Left lobe of liver (tissue), 2 donors: ENCODE measurements around the gene TCEANC2. TPM values are rescaled to one million over a fixed set of nuclear protein-coding genes. Genes with fewer than 3 reads are reported as not detected.

Experiments used
- ATAC-seq: fragments of 200-7000 bp; cut with Tn5 transposase; one replicate; pipeline ENCODE4 v1.9.1; 2020; ENCODE audit warnings: mild to moderate bottlenecking, moderate library complexity
- DNase-seq: peaks from one replicate; pipeline ENCODE4 v3.0.0-alpha.2; 2020; ENCODE audit warnings: low spot score
- total RNA-seq: library from RNA; stranded (reverse); gene quantifications from one replicate; pipeline ENCODE4 v1.2.1, GENCODE V29; 2021
- donor health status: DM: no; HTN: no; CAD: no; lungs with moderate emphysema.
- donor health status: DM: no; HTN: yes; CAD: no.

The TCEANC2 gene
- total RNA-seq, 1 donor from 2014 or later, result 2.9 TPM

DNA sequence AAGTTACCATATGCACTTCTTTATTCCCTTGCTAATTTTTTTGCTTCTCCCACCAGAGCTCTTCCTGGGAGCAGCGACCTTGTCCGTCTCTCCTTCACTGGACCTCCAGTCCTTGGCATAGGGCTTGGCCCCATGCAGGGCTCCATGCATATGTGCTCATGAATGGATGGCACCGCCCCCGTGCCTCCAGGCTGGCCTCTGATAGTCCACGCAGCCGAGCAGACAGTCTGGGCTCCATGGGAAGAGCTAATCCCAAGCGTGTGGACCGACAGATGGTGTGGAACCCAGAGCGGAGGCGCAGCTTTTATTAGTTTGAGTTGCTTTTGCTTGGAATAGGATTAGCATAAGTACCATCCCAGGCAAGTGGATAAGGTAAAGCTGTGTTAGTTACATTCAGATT, 57.6 kb downstream of the TCEANC2 start:
- ATAC-seq (no peak), DNase-seq (peak; percentile 23)

GRCh38 chr1:54111624-54112023, 58.2 kb downstream of the TCEANC2 start:
- ATAC-seq (no peak), DNase-seq (peak; percentile 30)

- ATAC-seq (no peak), DNase-seq (peak; percentile 24)
Measured at GRCh38 chr1:54112027-54112426, 58.6 kb downstream of the TCEANC2 start.

DNA sequence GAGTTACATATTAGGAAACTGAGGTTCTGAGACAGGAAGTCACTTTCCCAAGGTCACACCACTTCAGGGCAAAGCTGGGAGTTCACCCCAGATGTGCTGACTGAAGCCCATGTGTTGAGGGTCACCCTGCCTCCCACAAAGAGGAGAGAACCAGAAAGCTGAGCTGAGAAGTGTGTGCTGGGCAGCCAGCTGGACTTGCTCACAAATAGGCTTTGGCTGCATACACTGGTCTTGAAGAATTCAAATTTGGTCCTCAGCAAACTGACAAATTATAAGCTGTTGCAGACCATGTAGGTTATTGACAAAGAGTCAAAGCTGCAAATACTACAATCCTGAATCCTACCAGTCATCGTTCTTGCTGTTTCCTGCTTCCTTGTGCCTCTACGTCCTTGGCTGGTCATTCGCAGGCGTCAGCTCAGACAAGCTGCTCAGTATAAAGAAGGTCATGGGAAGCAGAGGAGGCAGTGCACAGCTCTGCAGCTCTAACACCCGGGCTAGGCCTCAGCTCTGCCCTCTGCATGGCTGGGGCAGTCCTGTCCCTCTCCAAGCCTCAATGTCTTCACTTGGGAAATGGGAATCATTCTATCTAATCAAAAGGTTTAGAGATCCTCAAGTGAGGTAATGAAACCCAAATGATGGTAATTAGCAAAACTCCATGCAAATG, 59.4 kb downstream of the TCEANC2 start:
- DNase-seq (peak; percentile 24), ATAC-seq (no peak)

DNA sequence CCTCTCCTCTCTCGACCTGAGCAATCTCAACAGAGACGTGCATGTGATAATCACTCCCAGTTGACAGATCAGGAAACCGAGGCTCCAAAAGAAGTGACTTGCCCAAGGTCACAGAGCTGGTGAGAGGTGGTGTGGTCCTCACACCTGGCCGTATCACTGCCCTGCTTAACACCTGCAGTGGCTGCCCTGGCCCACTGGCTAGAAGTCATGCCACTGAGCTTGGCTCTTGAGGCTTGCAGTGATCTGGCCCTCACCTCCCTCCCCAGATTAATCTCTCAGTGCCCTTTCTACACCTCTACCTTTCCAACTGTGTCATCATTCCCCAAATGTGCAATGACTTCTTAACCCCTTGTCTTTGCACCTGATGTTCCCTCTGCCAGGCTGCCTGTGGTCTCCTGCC, 60.6 kb downstream of the TCEANC2 start:
- ATAC-seq (no peak), DNase-seq (no peak)

DNA sequence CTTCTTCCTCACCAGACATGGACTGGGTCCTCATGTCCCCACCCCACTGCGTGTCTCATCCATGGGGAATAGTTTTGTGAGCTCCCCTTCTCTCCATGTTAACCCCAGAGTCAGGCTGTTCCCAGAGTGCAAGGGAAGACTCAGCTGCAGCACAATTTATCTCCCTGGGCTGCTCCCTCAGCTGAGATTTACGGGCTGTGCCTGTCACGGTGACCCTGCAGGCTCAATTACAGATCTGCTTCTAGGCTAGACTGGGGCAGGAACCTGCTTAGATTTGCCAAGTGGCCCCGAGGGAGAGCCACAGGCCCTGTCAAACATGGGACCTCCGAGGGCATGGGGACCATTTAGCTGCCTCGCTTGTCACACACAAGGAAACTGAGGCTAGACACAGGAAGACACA, 61.5 kb downstream of the TCEANC2 start:
- no peak for DNase-seq
- no peak for ATAC-seq

DNA sequence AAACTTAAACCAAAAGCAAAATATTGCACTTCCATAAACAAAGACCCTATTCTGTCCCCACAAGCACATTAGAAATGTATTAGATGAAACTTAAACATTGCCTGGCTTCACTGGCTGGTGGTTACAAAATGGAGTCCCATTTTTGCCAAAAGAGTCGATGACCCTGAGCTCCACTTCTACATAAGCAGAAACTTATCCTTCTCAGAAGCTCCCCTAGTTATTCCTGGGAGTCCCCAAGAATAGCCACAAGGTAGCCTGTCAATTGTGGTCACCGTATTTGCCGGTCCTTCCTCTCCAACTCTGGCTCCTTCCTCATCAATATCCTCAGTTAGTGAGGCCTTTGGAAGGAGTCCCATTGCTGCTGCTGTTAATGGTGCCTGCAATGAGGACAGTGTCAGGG, 62.1 kb downstream of the TCEANC2 start:
- ATAC-seq (no peak), DNase-seq (no peak)

DNA sequence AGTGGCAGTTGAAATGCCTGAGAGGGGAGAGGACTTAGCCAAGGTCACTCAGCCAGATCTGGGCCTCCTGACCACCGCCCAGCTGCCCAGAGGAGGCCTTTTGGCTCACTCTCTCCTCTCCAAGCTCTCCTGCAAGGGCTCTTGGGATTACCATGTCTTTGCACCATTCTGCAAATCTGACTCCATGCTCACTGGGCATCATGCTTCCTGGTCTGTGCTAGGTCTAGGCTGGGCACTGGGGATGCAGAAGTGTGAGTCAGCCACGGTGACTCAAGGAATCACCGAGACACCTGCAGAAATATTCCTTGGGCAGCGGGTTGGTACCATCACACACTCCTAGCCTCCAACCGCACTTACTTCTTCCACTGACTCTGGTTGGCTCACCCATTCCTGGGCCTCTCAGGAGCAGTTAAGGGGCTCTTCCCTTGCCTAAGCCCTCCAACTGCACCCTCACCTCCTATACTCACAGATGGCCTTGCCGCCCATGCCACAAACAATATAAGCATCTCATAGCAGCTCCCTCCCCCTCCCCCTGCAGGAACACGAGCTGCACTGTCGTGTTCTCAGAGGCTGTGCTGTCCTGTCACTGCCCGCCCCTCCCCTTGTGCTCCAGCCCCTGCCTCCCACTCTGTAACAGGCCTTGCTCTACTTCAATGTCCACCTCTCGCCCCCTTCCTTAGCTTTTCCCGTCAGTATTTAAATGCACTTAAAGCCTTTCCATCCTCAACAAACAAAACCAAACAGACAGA, 64.6 kb downstream of the TCEANC2 start:
- ATAC-seq, result no peak
- no peak for DNase-seq

DNA sequence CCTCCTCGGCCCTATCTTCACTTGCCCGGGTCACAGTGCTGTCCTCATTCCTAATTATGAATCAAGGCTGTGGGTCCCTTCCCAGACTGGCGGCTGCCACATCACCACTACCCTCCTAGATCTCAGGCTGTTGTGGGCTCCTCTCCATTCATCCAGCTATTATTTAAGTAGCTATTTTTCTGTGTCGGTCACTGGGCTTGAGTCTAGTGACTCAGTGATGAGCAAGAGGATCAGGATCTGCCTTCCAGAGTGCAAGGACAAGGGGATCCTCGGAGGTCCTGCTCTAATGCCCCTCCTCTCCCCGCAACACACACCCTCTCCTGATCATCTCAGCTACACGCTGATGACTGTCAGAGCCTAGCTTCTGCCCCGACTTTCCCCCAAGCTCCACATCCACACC, 65.3 kb downstream of the TCEANC2 start:
- no peak for ATAC-seq
- no peak for DNase-seq

DNA sequence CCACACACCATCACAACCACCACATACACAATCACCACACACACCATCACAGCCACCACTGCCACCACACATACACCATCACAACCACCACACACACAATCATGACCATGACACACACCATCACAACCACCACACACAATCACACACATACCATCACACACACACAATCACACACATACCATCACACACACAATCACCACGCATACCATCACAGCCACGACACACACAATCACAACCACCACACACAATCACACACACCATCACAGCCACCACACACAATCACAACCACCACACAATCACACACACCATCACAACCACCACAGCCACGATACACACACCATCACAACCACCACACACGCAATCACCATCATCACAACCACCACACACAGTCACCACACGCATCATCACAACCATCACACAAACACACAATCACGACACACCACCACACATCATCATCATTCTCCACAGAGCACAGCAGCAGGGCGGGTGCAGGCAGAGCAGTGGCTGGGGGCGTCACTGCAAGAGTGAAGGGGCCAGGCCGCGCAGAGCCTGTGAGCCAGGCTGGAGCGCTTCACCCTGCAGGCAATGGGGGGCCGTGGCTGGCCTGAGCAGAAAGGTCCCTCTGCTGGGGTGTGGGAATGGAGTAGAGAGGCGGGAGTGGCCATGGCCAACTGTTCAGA, 66.8 kb downstream of the TCEANC2 start:
- ATAC-seq (no peak), DNase-seq (no peak)

GRCh38 chr1:54120698-54121481, 67.5 kb downstream of the TCEANC2 start:
- ATAC-seq (no peak), DNase-seq (no peak)

DNA sequence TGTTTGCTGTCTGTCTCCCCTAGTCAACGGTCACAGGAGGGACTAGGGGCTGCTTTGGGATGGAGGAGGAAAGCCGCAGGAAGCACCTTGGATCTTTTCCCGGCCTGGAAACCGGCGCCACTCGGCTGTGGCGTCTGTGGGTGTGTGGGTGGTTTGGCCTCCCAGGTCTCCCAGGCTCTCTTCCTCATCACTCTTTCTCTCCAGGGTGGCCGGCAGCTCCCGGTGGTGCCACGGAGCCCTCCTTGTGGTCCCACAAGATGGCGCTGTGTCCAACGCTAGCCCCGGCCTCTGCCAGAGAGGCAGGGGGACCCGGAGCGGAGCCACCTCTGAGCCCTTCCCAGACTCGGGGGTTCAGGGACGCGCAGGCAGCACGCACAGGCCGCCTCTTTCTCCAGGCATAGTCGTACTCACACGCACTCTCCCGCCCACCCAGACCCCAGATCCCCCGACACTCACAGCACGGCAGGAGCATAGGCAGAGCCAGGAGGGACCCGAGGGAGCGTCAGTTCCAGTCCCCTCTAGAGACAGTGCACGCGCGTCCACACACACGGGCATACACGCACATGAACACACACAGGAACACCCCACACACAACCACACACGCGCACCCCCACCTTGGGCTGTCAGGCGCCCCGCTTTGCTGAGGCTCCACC, 68.2 kb downstream of the TCEANC2 start:
- peak; percentile 74 for DNase-seq
- peak; percentile 75 for ATAC-seq

GRCh38 chr1:54122135-54122751, 68.8 kb downstream of the TCEANC2 start:
- no peak for ATAC-seq

GRCh38 chr1:54122992-54123391, 69.6 kb downstream of the TCEANC2 start:
- DNase-seq (no peak), ATAC-seq (no peak)

More at GRCh38 chr1:54122135-54122751, 68.8 kb downstream of the TCEANC2 start:
- no peak for DNase-seq

GRCh38 chr1:54124472-54124871, 71.1 kb downstream of the TCEANC2 start:
- ATAC-seq (no peak), DNase-seq (no peak)

GRCh38 chr1:54124906-54125305, 71.5 kb downstream of the TCEANC2 start:
- DNase-seq (no peak), ATAC-seq (no peak)

- peak; percentile 83 for DNase-seq
- ATAC-seq, result peak; percentile 94
Measured at GRCh38 chr1:54125386-54126070, 72.1 kb downstream of the TCEANC2 start.

DNA sequence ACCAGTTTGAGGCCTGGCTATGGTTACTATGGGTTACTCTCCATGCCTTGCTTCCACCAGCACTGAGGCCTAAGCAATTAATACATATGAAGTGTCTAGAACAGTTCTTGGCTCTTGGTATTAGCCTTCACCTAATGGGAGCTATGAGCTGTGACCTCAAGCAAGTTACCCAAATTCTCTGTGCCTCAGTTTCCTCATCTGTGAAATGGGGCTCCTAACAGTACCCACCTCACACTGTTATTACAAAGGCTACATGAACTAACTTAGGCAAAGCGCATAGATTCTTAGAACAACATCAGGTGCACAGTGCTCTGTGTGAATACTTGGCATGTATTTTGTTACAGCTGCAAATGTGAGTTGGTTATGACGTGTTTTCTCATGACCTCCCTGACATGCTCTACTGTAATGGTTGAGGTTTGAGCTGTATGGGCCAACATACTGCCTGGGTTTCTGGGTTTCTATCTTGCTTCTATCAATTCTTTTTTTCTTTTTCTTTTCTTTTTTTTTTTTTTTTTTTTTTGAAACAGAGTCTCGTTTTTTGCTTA, 72.9 kb downstream of the TCEANC2 start:
- ATAC-seq (no peak), DNase-seq (no peak)

- no peak for DNase-seq
Measured at GRCh38 chr1:54127594-54128300, 74.3 kb downstream of the TCEANC2 start.

More at GRCh38 chr1:54127594-54128300, 74.3 kb downstream of the TCEANC2 start:
- ATAC-seq, result no peak
